Skin epidermis (tissue), 12 donors: ENCODE data around the gene TSC2.
"Not testable (repeated sequence)": the region's sequence is repeated elsewhere in the genome, so short reads cannot be mapped to it uniquely, and the experiment has no call there.

Experiments used
- H3K27ac ChIP-seq, 21 experiments: fragments of 200-600 bp; sonication (generic) in 11 of 21; one replicate each; pipeline ENCODE4 v1.5.0; 2020; ENCODE audit warnings: mild to moderate bottlenecking in 3 of 21, inconsistent platforms in 2 of 21, moderate library complexity in 2 of 21
- H3K4me3 ChIP-seq, 7 experiments: fragments of 200-600 bp; sonication (generic) in 2 of 7; one replicate each; pipeline ENCODE4 v1.5.0; 2020; ENCODE audit warnings: inconsistent platforms in 2 of 7, mild to moderate bottlenecking in 2 of 7, moderate library complexity in 1 of 7

Gene TSC2

GRCh38 chr16:2110332-2111008, 62.7 kb downstream of the TSC2 start:
- not testable (repeated sequence) for H3K4me3 ChIP-seq, H3K27ac ChIP-seq

GRCh38 chr16:2111009-2111353, 63.2 kb downstream of the TSC2 start:
- not testable (repeated sequence) for H3K4me3 ChIP-seq, H3K27ac ChIP-seq

DNA sequence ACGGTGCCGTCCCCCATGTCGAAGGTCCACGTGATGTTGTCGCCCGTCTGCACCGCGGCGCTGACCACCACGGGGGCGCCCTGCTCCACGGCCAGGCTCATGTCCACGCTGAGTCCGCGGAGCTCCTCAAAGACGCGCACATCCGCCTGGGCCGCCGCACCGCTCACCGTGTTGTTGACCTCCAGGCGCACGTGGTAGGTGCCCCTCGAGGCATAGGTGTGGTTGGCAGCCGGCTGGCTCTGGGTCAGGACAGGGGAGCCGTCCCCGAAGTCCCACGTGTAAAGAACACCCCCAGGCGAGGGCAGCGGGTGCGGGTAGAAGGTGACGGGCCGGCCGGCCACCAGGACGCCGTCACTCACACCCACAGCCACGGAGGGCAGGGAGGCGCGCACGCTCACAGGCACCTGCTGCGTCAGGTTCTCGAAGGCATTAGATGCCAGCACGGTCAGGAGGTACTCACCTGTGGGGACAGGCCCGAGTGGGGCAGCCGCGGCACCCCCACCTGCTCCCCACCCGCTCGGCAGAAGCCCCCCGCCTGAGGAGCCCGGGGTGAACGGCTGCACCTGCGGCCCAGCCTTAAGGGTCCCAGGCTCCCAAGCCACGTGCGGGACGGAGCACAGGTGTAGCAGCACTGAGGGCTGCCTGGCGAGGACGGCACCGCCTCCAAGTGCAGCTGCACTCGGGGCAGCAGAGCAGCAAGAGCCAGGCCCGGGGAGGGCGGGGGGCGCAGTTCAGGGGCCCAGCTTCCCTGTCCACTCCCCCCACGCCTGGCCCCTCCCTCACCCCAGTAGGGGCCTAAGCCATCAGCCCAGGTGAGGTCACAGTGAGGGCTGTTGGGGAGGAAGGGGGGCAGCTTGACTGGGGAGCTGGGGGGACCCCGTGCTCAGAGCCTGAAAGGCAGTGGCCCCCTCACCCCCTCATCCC, 63.9 kb downstream of the TSC2 start:
- not testable (repeated sequence) for H3K4me3 ChIP-seq, H3K27ac ChIP-seq

- H3K27ac ChIP-seq, H3K4me3 ChIP-seq: not testable (repeated sequence)
Observed at GRCh38 chr16:2112539-2113106, 64.8 kb downstream of the TSC2 start.

- not testable (repeated sequence) for H3K4me3 ChIP-seq, H3K27ac ChIP-seq
Observed at GRCh38 chr16:2114225-2114624, 66.4 kb downstream of the TSC2 start.

GRCh38 chr16:2114885-2115590, 67.3 kb downstream of the TSC2 start:
- H3K27ac ChIP-seq, H3K4me3 ChIP-seq: not testable (repeated sequence)

- Histone ChIP-seq H3K4me3 (no peak overlapping the region), H3K27ac (no peak overlapping the region)
Observed at GRCh38 chr16:2115591-2115973, 67.8 kb downstream of the TSC2 start.

GRCh38 chr16:2116428-2116827, 68.6 kb downstream of the TSC2 start:
- H3K27ac ChIP-seq = peak overlapping the region in 1 of 21 experiments; percentile 49

DNA sequence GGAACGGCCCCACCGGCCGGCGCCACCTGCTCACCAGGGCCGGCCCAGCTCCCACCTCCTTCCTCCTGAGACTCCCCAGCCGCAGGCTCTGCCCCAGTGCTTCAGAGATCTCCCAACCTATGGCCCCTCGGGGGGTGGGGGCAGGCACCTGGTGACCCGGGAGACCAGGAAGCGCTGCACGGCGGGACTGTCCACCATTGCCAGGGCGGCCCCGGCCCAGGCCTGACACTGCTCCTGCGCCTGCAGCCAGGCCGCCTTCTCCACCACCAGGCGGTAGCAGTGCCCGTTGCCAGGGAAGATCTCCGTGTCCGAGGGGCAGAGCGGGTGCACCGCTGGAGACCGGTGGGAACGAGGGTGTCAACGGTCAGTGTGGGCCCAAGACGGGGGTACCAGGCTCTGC, 69.6 kb downstream of the TSC2 start:
- H3K27ac ChIP-seq, H3K4me3 ChIP-seq: not testable (repeated sequence)

More at GRCh38 chr16:2116428-2116827, 68.6 kb downstream of the TSC2 start:
- not testable (repeated sequence) for H3K4me3 ChIP-seq

DNA sequence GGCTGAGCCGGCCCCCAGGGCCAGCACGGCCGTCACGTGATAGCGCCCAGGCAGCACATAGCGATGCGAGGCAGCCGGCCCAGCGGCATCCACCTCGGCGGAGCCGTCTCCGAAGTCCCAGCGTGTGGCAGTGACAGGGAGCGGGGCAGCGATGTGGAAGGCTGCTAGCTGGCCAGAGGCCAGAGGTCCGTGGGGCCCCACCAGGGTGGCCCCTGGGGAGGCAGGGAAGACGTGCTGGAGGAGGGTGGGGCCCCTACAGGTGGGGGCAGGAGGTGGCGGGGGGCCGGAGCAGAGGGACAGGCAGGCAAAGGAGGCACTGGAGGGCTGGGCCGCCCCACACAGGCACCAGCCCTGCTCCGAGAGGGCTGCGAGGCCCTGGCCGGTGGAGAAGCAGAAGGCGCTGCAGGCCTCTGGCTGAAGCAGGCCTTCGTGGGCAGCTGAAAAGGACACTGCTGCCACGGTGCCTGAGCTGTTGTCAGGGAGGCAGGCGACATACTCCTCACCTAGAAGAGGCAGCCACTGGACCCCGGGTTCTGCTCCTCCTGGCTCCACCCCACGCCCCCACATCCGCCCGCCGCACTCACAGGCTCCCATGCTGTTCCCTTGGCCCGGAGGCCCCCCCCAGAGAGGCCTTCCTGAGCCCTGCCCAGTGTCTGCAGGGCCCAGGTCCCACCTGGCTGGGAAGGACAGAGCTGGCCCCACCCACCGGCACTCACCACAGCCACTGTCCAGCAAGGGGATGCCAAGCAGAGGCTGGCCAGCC, 70.4 kb downstream of the TSC2 start:
- H3K27ac ChIP-seq, H3K4me3 ChIP-seq: not testable (repeated sequence)

- not testable (repeated sequence) for H3K4me3 ChIP-seq
- H3K27ac ChIP-seq = peak overlapping the region in 4 of 21 experiments; percentile 52 to 93 (median 62)
Observed at GRCh38 chr16:2121325-2121724, 73.5 kb downstream of the TSC2 start.

DNA sequence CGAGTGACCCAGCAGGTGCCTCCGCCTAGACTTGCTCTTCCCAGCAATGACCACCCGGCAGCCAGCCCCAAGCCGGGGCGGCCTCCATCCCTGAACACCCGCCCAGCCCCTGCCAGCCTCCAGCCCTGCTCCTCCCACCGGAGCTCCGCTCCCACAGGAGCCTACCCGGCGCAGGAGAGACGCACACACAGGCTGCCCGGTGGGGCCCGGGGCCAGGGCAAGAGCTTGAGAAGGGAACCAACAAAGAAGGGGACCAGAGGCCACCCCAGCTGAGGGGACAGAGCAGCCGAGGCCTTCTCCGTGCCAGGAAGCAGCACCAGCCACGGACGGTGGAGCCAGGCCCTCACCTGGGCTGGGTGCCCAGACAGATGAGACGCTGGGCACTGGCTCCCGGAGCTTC, 74.1 kb downstream of the TSC2 start:
- peak overlapping the region in 7 of 21 experiments; percentile 25 to 93 (median 62) for H3K27ac ChIP-seq
- H3K4me3 ChIP-seq = no peak overlapping the region

- H3K27ac ChIP-seq = peak overlapping the region in 9 of 21 experiments; percentile 20 to 93 (median 62)
- no peak overlapping the region for H3K4me3 ChIP-seq
Observed at GRCh38 chr16:2122429-2122828, 74.6 kb downstream of the TSC2 start.

GRCh38 chr16:2122934-2123683, 75.3 kb downstream of the TSC2 start:
- H3K27ac ChIP-seq = peak overlapping the region in 9 of 21 experiments; percentile 39 to 93 (median 68)
- not testable (repeated sequence) for H3K4me3 ChIP-seq

- H3K27ac ChIP-seq = peak overlapping the region in 18 of 21 experiments; percentile 65 to 93 (median 84)
- not testable (repeated sequence) for H3K4me3 ChIP-seq
Observed at GRCh38 chr16:2123706-2124376, 76.1 kb downstream of the TSC2 start.

DNA sequence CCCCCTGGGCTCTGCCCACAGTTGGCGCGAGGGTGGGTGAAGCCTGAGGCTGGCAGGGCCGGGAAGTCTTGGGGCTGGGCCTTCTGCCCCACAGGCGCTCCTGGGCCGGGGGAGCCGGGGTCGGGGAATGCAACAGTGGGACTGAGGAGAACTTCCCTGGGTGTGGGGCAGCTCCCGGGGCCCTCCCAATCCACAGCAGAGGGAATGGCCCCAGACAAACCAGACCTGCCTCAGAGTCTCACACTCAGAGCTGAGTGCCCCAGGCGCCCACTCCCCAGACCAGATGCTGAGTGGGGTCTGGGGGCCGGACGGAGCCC, 76.5 kb downstream of the TSC2 start:
- Histone ChIP-seq H3K27ac (peak overlapping the region in 20 of 21 experiments; percentile 28 to 93 (median 84)), H3K4me3 (peak overlapping the region in 2 of 7 experiments; percentile 17 to 20)

- H3K4me3 ChIP-seq = peak overlapping the region in 2 of 7 experiments; percentile 17 to 20
Observed at GRCh38 chr16:2124694-2125444, 77.1 kb downstream of the TSC2 start.

More at GRCh38 chr16:2124694-2125444, 77.1 kb downstream of the TSC2 start:
- peak overlapping the region in 20 of 21 experiments; percentile 28 to 93 (median 84) for H3K27ac ChIP-seq
